GM12892 (cell line): ENCODE results near the gene CDH20.
"Not testable (repeated sequence)": the region's sequence is repeated elsewhere in the genome, so short reads cannot be mapped to it uniquely, and the experiment has no call there.

Experiments
- DNase-seq: peaks from one replicate; pipeline ENCODE4 v3.0.0; 2011; ENCODE audit not compliant: insufficient read length
- FAIRE-seq: peaks from 2 replicates; lab custom pipeline; 2011; peaks lifted over from hg19 to GRCh38; lab: Jason Lieb, UNC
- POLR2A ChIP-seq: IDR thresholded peaks from 2 replicates; pipeline ENCODE4 v1.6.1; 2011; ENCODE audit warnings: low read depth, low read length, control low read depth
- POLR2AphosphoS5 ChIP-seq: IDR thresholded peaks from 2 replicates; pipeline ENCODE4 v1.6.1; 2011; ENCODE audit warnings: low read depth, low read length, control low read depth
- TAF1 ChIP-seq: IDR thresholded peaks from 2 replicates; pipeline ENCODE4 v1.6.1; 2011; ENCODE audit warnings: low read depth, mild to moderate bottlenecking, control low read depth, low read length, borderline replicate concordance

Gene CDH20

GRCh38 chr18:61352059-61352458, 18.8 kb downstream of the CDH20 start:
- TF ChIP-seq POLR2A: no peak
- no peak for FAIRE-seq
- no peak for DNase-seq

GRCh38 chr18:61352611-61353010, 19.4 kb downstream of the CDH20 start:
- no peak for FAIRE-seq
- DNase-seq: no peak
- TF ChIP-seq POLR2AphosphoS5 (no peak), POLR2A (no peak), TAF1 (no peak)

- FAIRE-seq: peak; percentile 42
- DNase-seq: no peak
- TF ChIP-seq POLR2AphosphoS5: no peak
- no peak for TF ChIP-seq TAF1
- TF ChIP-seq POLR2A: no peak
Measured at GRCh38 chr18:61360404-61361383, 27.5 kb downstream of the CDH20 start.

- TF ChIP-seq POLR2A (no peak), POLR2AphosphoS5 (no peak), TAF1 (no peak)
- no peak for FAIRE-seq
- DNase-seq: no peak
Measured at GRCh38 chr18:61362511-61362910, 29.3 kb downstream of the CDH20 start.

GRCh38 chr18:61364953-61365352, 31.7 kb downstream of the CDH20 start:
- DNase-seq (no peak), FAIRE-seq (no peak)
- no peak for TF ChIP-seq POLR2A
- TF ChIP-seq POLR2AphosphoS5: no peak
- TF ChIP-seq TAF1: no peak

GRCh38 chr18:61368001-61368400, 34.8 kb downstream of the CDH20 start:
- no peak for DNase-seq
- FAIRE-seq: no peak
- TF ChIP-seq TAF1 (no peak), POLR2A (no peak), POLR2AphosphoS5 (no peak)

GRCh38 chr18:61369671-61370070, 36.4 kb downstream of the CDH20 start:
- not testable (repeated sequence) for DNase-seq, FAIRE-seq

- DNase-seq (no peak), FAIRE-seq (no peak)
- no peak for TF ChIP-seq TAF1
- TF ChIP-seq POLR2A: no peak
- no peak for TF ChIP-seq POLR2AphosphoS5
Measured at GRCh38 chr18:61371111-61371510, 37.9 kb downstream of the CDH20 start.

- DNase-seq (no peak), FAIRE-seq (no peak)
- TF ChIP-seq POLR2AphosphoS5 (no peak), TAF1 (no peak), POLR2A (no peak)
Measured at GRCh38 chr18:61379827-61380226, 46.6 kb downstream of the CDH20 start.

- TF ChIP-seq POLR2A (no peak), POLR2AphosphoS5 (no peak), TAF1 (no peak)
- FAIRE-seq (no peak), DNase-seq (no peak)
Measured at GRCh38 chr18:61388010-61388409, 54.8 kb downstream of the CDH20 start.

- DNase-seq (no peak), FAIRE-seq (no peak)
- TF ChIP-seq POLR2A (no peak), TAF1 (no peak), POLR2AphosphoS5 (no peak)
Measured at GRCh38 chr18:61394983-61395382, 61.8 kb downstream of the CDH20 start.

- FAIRE-seq (no peak), DNase-seq (no peak)
- TF ChIP-seq TAF1 (no peak), POLR2A (no peak), POLR2AphosphoS5 (no peak)
Measured at GRCh38 chr18:61397222-61397621, 64.0 kb downstream of the CDH20 start.

GRCh38 chr18:61398961-61399705, 65.9 kb downstream of the CDH20 start:
- DNase-seq (no peak), FAIRE-seq (no peak)
- TF ChIP-seq POLR2AphosphoS5 (no peak), POLR2A (no peak), TAF1 (no peak)
